Uterus (tissue), 2 donors: ENCODE measurements around the gene PLA1A.

Experiments used
- CTCF ChIP-seq, 4 experiments: fragments of 200-600 bp in 2 of 4; fragments of 450-650 bp in 2 of 4; sonication (generic) in 2 of 4; IDR thresholded peaks; one replicate each; pipeline ENCODE4 v1.5.1; 2016 to 2019; ENCODE audit warnings: antibody characterized with exemption in 4 of 4, mild to moderate bottlenecking in 2 of 4, moderate library complexity in 1 of 4
- POLR2A ChIP-seq, 2 donors: fragments of 450-650 bp; IDR thresholded peaks; one replicate each; pipeline ENCODE4 v1.6.1; 2016; ENCODE audit warnings: antibody characterized with exemption in 2 of 2, mild to moderate bottlenecking in 1 of 2, moderate library complexity in 1 of 2

- TF ChIP-seq CTCF (IDR thresholded peaks at IDR 0.05) (no peak), POLR2A (IDR thresholded peaks at IDR 0.05) (no peak)
Observed at GRCh38 chr3:119630880-119631329, 33.2 kb downstream of the PLA1A start.
